ENCODE measurements around the gene EXOC8. TPM values are rescaled to one million over a fixed set of nuclear protein-coding genes. Genes with fewer than 3 reads are reported as not detected.

Gene EXOC8
- total and polyA plus RNA-seq, 8 donors = 1.8 to 21.8 (median 7.7) TPM

DNA sequence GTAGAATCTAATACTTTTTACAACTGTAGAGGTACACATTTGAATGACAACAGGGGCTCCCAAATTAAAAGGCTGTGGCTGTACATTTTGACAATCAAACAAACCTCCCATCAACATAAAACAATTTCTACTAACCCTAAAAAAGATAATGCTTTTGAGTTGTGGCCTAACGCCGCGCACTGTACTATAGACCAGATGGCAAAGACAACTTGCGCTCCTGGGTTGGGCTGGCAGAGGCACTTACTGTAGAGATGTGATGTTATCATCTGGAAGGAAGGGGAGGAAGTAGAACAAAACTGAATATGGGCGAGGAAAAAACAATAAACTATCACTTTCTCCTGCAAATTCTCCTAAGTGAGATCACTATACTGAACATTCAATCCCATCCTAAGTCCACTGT lies 26.5 kb upstream of the EXOC8 start:
- H3K4me3 ChIP-seq = no peak overlapping the region
- no peak overlapping the region for H3K27ac ChIP-seq
- peaks cover 0 to 3% (median 1%) of the 10 kb centered on the region in 4 donors for H3K4me1 ChIP-seq
- DNase-seq = no peak
- intact Hi-C loops (cut with DNase I; ENCODE audit: low total_unique reads) = no loop called here
- H3K36me3 ChIP-seq = peaks cover 0 to 50% (median 41%) of the 10 kb centered on the region in 4 donors
- H3K27me3 ChIP-seq = no peaks in the 10 kb centered on the region
- TF ChIP-seq POLR2A (IDR thresholded peaks at IDR 0.05) (no peak), EP300 (IDR thresholded peaks at IDR 0.05) (no peak), POLR2AphosphoS5 (IDR thresholded peaks at IDR 0.05) (no peak)
- TF ChIP-seq, protein P1, sequence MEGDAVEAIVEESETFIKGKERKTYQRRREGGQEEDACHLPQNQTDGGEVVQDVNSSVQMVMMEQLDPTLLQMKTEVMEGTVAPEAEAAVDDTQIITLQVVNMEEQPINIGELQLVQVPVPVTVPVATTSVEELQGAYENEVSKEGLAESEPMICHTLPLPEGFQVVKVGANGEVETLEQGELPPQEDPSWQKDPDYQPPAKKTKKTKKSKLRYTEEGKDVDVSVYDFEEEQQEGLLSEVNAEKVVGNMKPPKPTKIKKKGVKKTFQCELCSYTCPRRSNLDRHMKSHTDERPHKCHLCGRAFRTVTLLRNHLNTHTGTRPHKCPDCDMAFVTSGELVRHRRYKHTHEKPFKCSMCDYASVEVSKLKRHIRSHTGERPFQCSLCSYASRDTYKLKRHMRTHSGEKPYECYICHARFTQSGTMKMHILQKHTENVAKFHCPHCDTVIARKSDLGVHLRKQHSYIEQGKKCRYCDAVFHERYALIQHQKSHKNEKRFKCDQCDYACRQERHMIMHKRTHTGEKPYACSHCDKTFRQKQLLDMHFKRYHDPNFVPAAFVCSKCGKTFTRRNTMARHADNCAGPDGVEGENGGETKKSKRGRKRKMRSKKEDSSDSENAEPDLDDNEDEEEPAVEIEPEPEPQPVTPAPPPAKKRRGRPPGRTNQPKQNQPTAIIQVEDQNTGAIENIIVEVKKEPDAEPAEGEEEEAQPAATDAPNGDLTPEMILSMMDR (IDR thresholded peaks at IDR 0.05) = no peak
- WGBS, 5 donors = 78 to 92% (median 87%) methylated on average over 5 of the region's 5 CpGs
- H3K9me3 ChIP-seq = no peaks in the 10 kb centered on the region

DNA sequence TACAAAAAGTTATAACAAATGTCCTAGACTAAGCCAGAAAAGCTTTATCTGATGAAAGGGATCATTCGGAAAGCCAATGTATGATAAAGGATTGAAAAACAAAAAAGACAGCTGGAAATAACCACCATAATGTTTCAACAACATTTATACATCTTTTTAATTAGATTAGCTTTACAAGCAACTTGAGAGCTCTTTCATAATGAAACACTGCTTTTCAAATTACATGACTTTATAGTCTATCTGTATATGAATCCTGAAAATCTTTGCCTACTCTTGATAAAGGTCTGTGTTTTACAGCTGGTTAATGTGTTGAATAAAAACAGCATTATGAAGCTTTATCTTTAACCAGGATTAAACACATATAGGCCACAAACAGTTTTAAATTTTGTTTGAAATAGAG lies 26.0 kb upstream of the EXOC8 start:
- Histone ChIP-seq H3K27me3 (no peaks in the 10 kb centered on the region), H3K9me3 (no peaks in the 10 kb centered on the region), H3K27ac (no peak overlapping the region), H3K36me3 (peaks cover 0 to 44% (median 36%) of the 10 kb centered on the region in 4 donors), H3K4me3 (no peak overlapping the region), H3K4me1 (peaks cover 0 to 2% (median 0%) of the 10 kb centered on the region in 4 donors)
- intact Hi-C loops (cut with DNase I; ENCODE audit: low total_unique reads) = no loop called here
- no peak for DNase-seq
- TF ChIP-seq EP300 (IDR thresholded peaks at IDR 0.05) (no peak), POLR2AphosphoS5 (IDR thresholded peaks at IDR 0.05) (no peak), POLR2A (IDR thresholded peaks at IDR 0.05) (no peak)
- TF ChIP-seq, protein P1 (IDR thresholded peaks at IDR 0.05) = no peak
- WGBS, 5 donors = 69 to 92% (median 77%) methylated on average over 1 of the region's 1 CpG

DNA sequence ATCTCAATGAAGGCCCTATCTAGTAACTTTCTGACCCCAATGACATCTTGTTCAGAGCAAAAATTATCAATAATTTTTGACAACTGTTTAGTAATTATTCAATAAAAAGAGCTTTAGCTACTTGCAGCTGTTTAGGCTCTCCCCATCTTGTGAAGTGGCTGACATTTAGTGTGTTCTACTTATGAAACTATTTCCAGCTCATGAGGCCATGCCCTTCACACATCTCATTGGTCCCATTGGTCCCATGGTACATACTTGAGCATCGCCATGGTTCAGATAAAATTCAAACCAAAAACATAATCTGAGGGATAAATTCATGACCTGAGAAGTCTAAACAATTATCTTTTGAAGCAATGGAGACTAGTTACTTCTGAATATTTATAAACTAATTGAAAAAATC lies 24.7 kb upstream of the EXOC8 start:
- Histone ChIP-seq H3K4me1 (peaks cover 6 to 11% (median 9%) of the 10 kb centered on the region in 4 donors), H3K27ac (no peak overlapping the region), H3K36me3 (peaks cover 0 to 34% (median 26%) of the 10 kb centered on the region in 4 donors), H3K27me3 (no peaks in the 10 kb centered on the region), H3K9me3 (no peaks in the 10 kb centered on the region), H3K4me3 (no peak overlapping the region)
- 87 to 98% (median 93%) methylated on average over 1 of the region's 1 CpG for WGBS, 5 donors
- intact Hi-C loops (cut with DNase I; ENCODE audit: low total_unique reads) = no loop called here
- TF ChIP-seq POLR2AphosphoS5 (IDR thresholded peaks at IDR 0.05) = no peak
- TF ChIP-seq, protein P1 (IDR thresholded peaks at IDR 0.05) = no peak
- no peak for TF ChIP-seq POLR2A (IDR thresholded peaks at IDR 0.05)
- no peak for TF ChIP-seq EP300 (IDR thresholded peaks at IDR 0.05)
- DNase-seq = no peak

DNA sequence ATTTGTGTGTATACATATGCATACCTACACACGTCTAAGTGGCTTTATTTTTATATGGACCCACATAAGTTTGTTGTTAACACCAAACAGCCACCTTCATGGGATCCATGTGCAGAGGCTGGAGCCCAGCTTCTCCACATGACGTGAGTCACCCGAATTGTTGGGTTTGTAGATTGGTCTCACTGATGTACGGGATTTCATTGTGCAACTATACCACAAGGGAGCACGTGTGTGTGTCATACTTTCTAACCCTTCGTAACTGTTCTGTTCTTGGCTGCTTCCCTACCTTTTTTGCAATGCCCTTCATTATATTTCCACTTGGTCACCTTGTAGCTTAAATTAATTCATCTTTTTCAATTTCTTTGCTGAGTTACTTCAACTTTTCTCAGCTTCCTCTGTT lies 21.5 kb upstream of the EXOC8 start:
- peaks cover 6 to 26% (median 12%) of the 10 kb centered on the region in 4 donors for H3K4me1 ChIP-seq
- TF ChIP-seq POLR2AphosphoS5 (IDR thresholded peaks at IDR 0.05) (peak in 1 of 3 donors; percentile 37), EP300 (IDR thresholded peaks at IDR 0.05) (no peak)
- H3K27ac ChIP-seq = no peak overlapping the region
- WGBS, 5 donors = 78 to 84% (median 81%) methylated on average over 6 of the region's 6 CpGs
- peaks cover 0 to 8% (median 3%) of the 10 kb centered on the region in 4 donors for H3K36me3 ChIP-seq
- no peaks in the 10 kb centered on the region for H3K9me3 ChIP-seq
- no peak for DNase-seq
- no peaks in the 10 kb centered on the region for H3K27me3 ChIP-seq
- intact Hi-C loops (cut with DNase I; ENCODE audit: low total_unique reads) = loop anchor here (10.0 kb wide), 1 partner anchor 56 kb away; no protein-coding TSS in a partner anchor
- no peak overlapping the region for H3K4me3 ChIP-seq

DNA sequence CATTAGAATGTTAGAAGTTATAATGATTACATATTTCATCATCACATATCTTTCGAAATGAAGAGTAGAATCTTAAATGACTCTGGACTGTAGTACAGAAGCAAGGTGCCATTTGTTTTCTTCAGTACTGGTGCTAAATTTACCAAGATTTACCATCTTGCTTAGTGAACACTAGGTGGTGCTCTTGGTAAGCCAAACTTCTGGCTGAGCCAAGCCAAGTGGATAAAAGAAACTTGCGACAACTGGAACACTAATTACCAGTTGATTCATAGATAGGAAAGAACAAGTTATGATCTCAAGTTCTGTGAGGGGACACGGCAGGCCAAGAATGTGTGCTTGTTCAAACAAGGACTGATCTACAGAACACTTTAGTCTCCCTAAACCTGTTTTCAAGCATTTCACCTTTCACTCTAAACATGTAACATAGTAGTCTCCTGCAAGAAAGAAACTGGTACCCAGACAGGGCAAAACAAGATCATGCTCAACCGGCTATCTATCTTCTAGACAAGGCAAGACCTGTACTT lies 20.2 kb upstream of the EXOC8 start:
- peaks cover 0 to 11% (median 8%) of the 10 kb centered on the region in 4 donors for H3K36me3 ChIP-seq
- no peak overlapping the region for H3K4me3 ChIP-seq
- WGBS, 5 donors = 5 to 13% (median 9%) methylated on average over 4 of the region's 4 CpGs
- H3K27me3 ChIP-seq = no peaks in the 10 kb centered on the region
- peak; percentile 33 to 80 for DNase-seq
- TF ChIP-seq POLR2AphosphoS5 (IDR thresholded peaks at IDR 0.05) (peak in 2 of 3 donors; percentile 14 to 79), POLR2A (IDR thresholded peaks at IDR 0.05) (no peak), EP300 (IDR thresholded peaks at IDR 0.05) (no peak)
- TF ChIP-seq, protein P1 (IDR thresholded peaks at IDR 0.05) = peak in 5 of 7 experiments; percentile 55 to 88 (median 65)
- peak overlapping the region in 1 of 5 donors; percentile 44 for H3K27ac ChIP-seq
- H3K4me1 ChIP-seq = peaks cover 6 to 26% (median 14%) of the 10 kb centered on the region in 4 donors
- intact Hi-C loops (cut with DNase I; ENCODE audit: low total_unique reads) = loop anchor here (10.0 kb wide), 1 partner anchor 57 kb away; no protein-coding TSS in a partner anchor
- H3K9me3 ChIP-seq = no peaks in the 10 kb centered on the region

All from stomach (tissue), 9 donors.